ENCODE measurements around the gene C1QA. TPM values are rescaled to one million over a fixed set of nuclear protein-coding genes. Genes with fewer than 3 reads are reported as not detected.

Gene C1QA
- total RNA-seq, 1 experiment from 2014 or later: 0.50 TPM

GRCh38 chr1:22612671-22613571, 23.5 kb upstream of the C1QA start:
- ATAC-seq: no peak
- ChIA-PET POLR2A (no interaction called here), CTCF (interaction anchor here (0.9 to 1.9 kb wide), 3 partner anchors 26 to 70 kb away, joined by 3 to 5 read pairs (median 3); no protein-coding TSS in a partner anchor)
- Mint-ChIP-seq H3K9me3 (no peaks in the 10 kb centered on the region), H3K4me3 (no peak overlapping the region), H3K4me1 (peaks cover 8% of the 10 kb centered on the region), H3K36me3 (no peaks in the 10 kb centered on the region), H3K27me3 (ENCODE audit: low read depth) (peaks cover 3% of the 10 kb centered on the region; the same call in 1 of the 2 replicates), H3K27ac (no peak overlapping the region)
- DNase-seq (ENCODE audit: low spot score): no peak
- TF ChIP-seq, protein P1, sequence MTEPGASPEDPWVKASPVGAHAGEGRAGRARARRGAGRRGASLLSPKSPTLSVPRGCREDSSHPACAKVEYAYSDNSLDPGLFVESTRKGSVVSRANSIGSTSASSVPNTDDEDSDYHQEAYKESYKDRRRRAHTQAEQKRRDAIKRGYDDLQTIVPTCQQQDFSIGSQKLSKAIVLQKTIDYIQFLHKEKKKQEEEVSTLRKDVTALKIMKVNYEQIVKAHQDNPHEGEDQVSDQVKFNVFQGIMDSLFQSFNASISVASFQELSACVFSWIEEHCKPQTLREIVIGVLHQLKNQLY (CRISPR knock-in tag; IDR thresholded peaks at IDR 0.05): no peak
- no peak for TF ChIP-seq MYBL2 (CRISPR knock-in tag; IDR thresholded peaks at IDR 0.05)

DNA sequence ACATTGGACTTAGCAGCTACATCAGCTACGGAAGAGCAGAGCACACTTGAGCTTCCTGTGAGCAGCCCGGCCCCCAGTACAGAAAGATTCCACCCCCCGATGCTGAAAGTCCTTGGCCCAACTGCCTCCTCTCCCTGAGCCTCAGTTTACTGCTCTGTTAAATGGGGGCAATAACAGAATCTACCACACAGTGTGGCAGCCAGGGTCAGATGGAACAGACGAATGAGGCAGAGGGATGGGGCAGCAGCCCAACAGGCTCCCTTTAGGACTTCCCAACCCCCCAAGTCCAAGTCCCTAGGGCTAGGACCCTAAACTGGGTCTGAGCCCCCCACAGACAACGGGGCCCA, 22.9 kb upstream of the C1QA start:
- POLR2A ChIA-PET: no interaction called here
- H3K27ac Mint-ChIP-seq: no peak overlapping the region
- H3K4me3 Mint-ChIP-seq: no peak overlapping the region
- peaks cover 8% of the 10 kb centered on the region for H3K4me1 Mint-ChIP-seq
- ATAC-seq: no peak
- no peaks in the 10 kb centered on the region; the same call in 1 of the 2 replicates for H3K27me3 Mint-ChIP-seq (ENCODE audit: low read depth)
- H3K36me3 Mint-ChIP-seq: no peaks in the 10 kb centered on the region
- no peak for DNase-seq (ENCODE audit: low spot score)
- CTCF ChIA-PET: no interaction called here
- TF ChIP-seq NR1H2 (CRISPR knock-in tag; IDR thresholded peaks at IDR 0.05) (no peak), ZNF423 (CRISPR knock-in tag; IDR thresholded peaks at IDR 0.05) (no peak), ZNF671 (CRISPR knock-in tag; IDR thresholded peaks at IDR 0.05) (no peak), SOX15 (CRISPR knock-in tag; IDR thresholded peaks at IDR 0.05) (no peak), NFE2L1 (CRISPR knock-in tag; IDR thresholded peaks at IDR 0.05) (no peak), FOXP1 (CRISPR knock-in tag; IDR thresholded peaks at IDR 0.05; ENCODE audit: borderline replicate concordance) (no peak), ZNF416 (CRISPR knock-in tag; IDR thresholded peaks at IDR 0.05) (no peak), OVOL2 (CRISPR knock-in tag; IDR thresholded peaks at IDR 0.05; ENCODE audit: borderline replicate concordance) (no peak), ATF1 (CRISPR knock-in tag; IDR thresholded peaks at IDR 0.05) (no peak), ZBTB21 (CRISPR knock-in tag; IDR thresholded peaks at IDR 0.05; ENCODE audit: borderline replicate concordance) (no peak), SMAD3 (CRISPR knock-in tag; IDR thresholded peaks at IDR 0.05; ENCODE audit: borderline replicate concordance) (no peak), TEAD1 (CRISPR knock-in tag; IDR thresholded peaks at IDR 0.05) (no peak), NR2C2 (CRISPR knock-in tag; IDR thresholded peaks at IDR 0.05) (no peak), ATF2 (CRISPR knock-in tag; IDR thresholded peaks at IDR 0.05; ENCODE audit: borderline replicate concordance, low read depth) (no peak)
- TF ChIP-seq, protein P2, sequence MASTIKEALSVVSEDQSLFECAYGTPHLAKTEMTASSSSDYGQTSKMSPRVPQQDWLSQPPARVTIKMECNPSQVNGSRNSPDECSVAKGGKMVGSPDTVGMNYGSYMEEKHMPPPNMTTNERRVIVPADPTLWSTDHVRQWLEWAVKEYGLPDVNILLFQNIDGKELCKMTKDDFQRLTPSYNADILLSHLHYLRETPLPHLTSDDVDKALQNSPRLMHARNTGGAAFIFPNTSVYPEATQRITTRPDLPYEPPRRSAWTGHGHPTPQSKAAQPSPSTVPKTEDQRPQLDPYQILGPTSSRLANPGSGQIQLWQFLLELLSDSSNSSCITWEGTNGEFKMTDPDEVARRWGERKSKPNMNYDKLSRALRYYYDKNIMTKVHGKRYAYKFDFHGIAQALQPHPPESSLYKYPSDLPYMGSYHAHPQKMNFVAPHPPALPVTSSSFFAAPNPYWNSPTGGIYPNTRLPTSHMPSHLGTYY (CRISPR knock-in tag; IDR thresholded peaks at IDR 0.05): no peak
- TF ChIP-seq, protein P3, sequence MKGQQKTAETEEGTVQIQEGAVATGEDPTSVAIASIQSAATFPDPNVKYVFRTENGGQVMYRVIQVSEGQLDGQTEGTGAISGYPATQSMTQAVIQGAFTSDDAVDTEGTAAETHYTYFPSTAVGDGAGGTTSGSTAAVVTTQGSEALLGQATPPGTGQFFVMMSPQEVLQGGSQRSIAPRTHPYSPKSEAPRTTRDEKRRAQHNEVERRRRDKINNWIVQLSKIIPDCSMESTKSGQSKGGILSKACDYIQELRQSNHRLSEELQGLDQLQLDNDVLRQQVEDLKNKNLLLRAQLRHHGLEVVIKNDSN (CRISPR knock-in tag; IDR thresholded peaks at IDR 0.05): no peak
- TF ChIP-seq, protein P4, sequence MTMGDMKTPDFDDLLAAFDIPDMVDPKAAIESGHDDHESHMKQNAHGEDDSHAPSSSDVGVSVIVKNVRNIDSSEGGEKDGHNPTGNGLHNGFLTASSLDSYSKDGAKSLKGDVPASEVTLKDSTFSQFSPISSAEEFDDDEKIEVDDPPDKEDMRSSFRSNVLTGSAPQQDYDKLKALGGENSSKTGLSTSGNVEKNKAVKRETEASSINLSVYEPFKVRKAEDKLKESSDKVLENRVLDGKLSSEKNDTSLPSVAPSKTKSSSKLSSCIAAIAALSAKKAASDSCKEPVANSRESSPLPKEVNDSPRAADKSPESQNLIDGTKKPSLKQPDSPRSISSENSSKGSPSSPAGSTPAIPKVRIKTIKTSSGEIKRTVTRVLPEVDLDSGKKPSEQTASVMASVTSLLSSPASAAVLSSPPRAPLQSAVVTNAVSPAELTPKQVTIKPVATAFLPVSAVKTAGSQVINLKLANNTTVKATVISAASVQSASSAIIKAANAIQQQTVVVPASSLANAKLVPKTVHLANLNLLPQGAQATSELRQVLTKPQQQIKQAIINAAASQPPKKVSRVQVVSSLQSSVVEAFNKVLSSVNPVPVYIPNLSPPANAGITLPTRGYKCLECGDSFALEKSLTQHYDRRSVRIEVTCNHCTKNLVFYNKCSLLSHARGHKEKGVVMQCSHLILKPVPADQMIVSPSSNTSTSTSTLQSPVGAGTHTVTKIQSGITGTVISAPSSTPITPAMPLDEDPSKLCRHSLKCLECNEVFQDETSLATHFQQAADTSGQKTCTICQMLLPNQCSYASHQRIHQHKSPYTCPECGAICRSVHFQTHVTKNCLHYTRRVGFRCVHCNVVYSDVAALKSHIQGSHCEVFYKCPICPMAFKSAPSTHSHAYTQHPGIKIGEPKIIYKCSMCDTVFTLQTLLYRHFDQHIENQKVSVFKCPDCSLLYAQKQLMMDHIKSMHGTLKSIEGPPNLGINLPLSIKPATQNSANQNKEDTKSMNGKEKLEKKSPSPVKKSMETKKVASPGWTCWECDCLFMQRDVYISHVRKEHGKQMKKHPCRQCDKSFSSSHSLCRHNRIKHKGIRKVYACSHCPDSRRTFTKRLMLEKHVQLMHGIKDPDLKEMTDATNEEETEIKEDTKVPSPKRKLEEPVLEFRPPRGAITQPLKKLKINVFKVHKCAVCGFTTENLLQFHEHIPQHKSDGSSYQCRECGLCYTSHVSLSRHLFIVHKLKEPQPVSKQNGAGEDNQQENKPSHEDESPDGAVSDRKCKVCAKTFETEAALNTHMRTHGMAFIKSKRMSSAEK (CRISPR knock-in tag; IDR thresholded peaks at IDR 0.05; ENCODE audit: borderline replicate concordance): no peak
- TF ChIP-seq, protein P5, sequence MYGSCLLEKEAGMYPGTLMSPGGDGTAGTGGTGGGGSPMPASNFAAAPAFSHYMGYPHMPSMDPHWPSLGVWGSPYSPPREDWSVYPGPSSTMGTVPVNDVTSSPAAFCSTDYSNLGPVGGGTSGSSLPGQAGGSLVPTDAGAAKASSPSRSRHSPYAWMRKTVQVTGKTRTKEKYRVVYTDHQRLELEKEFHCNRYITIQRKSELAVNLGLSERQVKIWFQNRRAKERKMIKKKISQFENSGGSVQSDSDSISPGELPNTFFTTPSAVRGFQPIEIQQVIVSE (CRISPR knock-in tag; IDR thresholded peaks at IDR 0.05; ENCODE audit: borderline replicate concordance): no peak
- no peaks in the 10 kb centered on the region for H3K9me3 Mint-ChIP-seq

Data from WTC11 (cell line).